ENCODE results near the gene SEMA4D. TPM values are rescaled to one million over a fixed set of nuclear protein-coding genes. Genes with fewer than 3 reads are reported as not detected.

Gene SEMA4D
- total and polyA plus RNA-seq, 2 of the 13 experiments (the other 11 are each of a cell fraction or from before 2014, with no cell fraction given) = 0.13 to 0.16 TPM

- no peaks in the 10 kb centered on the region for H3K9me3 ChIP-seq (ENCODE audit: low read length)
- peaks cover 44% of the 10 kb centered on the region for H3K4me1 ChIP-seq (ENCODE audit: insufficient read depth, low read length)
- H3K4me3 ChIP-seq (replicated peaks in 1 of 3; ENCODE audit: insufficient read depth in 1 of 3, low read depth in 2 of 3, low read length in 3 of 3) = no peak overlapping the region
- intact Hi-C loops (cut with micrococcal nuclease; ENCODE audit: unreplicated experiment) = no loop called here
- H4K20me1 ChIP-seq (ENCODE audit: insufficient read depth, low read length) = no peaks in the 10 kb centered on the region
- POLR2A ChIA-PET = interaction anchor here (1.3 kb wide), 1 partner anchor 12 kb away, joined by 3 read pairs; no protein-coding TSS in a partner anchor
- H3K9ac ChIP-seq (ENCODE audit: insufficient read depth, low read depth, low read length) = no peak overlapping the region
- BruUV-seq (replicated peaks) = no TSS peak
- no peak overlapping the region for H2AFZ ChIP-seq (ENCODE audit: low read length)
- no peak for FAIRE-seq
- no peak for DNase-seq (ENCODE audit: low spot score)
- in situ Hi-C loops (cut with HindIII; ENCODE audit: extremely low pct_ligation_motif_present, low pct_unique_long_range_greater_than_20kb) = no loop called here
- peaks cover 0 to 4% of the 10 kb centered on the region in 2 experiments; a peak in 1 of 5 replicates for H3K27me3 ChIP-seq (ENCODE audit: control insufficient read depth in 1 of 2, insufficient read depth in 2 of 2, low read length in 2 of 2)
- 83% methylated on average over 1 of the region's 8 CpGs for WGBS (ENCODE audit: low lambda C conversion rate)
- TF ChIP-seq ZNF800 (CRISPR knock-in tag; IDR thresholded peaks at IDR 0.05) (no peak), RCOR2 (CRISPR knock-in tag; IDR thresholded peaks at IDR 0.05) (no peak), ZNF878 (CRISPR knock-in tag; IDR thresholded peaks at IDR 0.05) (no peak), JUND (CRISPR knock-in tag; IDR thresholded peaks at IDR 0.05) (no peak)
- no peaks in the 10 kb centered on the region for H3K79me2 ChIP-seq (ENCODE audit: insufficient read depth, low read length)
- no peaks in the 10 kb centered on the region for H3K36me3 ChIP-seq (replicated peaks in 1 of 2; ENCODE audit: control insufficient read depth in 1 of 2, insufficient read depth in 2 of 2, low read length in 2 of 2)
- no peak overlapping the region for H3K4me2 ChIP-seq (ENCODE audit: low read depth, low read length)
- CTCF ChIA-PET (ENCODE audit: low intra/inter-chr PET ratio, low total read pairs) = no interaction called here
- H3K27ac ChIP-seq (ENCODE audit: extremely low read length, insufficient read depth, low read length) = no peak overlapping the region
- ATAC-seq = no peak
Observed at GRCh38 chr9:89368978-89369377, 128.9 kb downstream of the SEMA4D start.

- 84% methylated on average over 4 of the region's 7 CpGs for WGBS (ENCODE audit: low lambda C conversion rate)
- no peak overlapping the region for H3K4me3 ChIP-seq (replicated peaks in 1 of 3; ENCODE audit: insufficient read depth in 1 of 3, low read depth in 2 of 3, low read length in 3 of 3)
- peaks cover 49% of the 10 kb centered on the region for H3K4me1 ChIP-seq (ENCODE audit: insufficient read depth, low read length)
- in situ Hi-C loops (cut with HindIII; ENCODE audit: extremely low pct_ligation_motif_present, low pct_unique_long_range_greater_than_20kb) (no loop called here), intact Hi-C loops (cut with micrococcal nuclease; ENCODE audit: unreplicated experiment) (no loop called here)
- no peaks in the 10 kb centered on the region for H3K36me3 ChIP-seq (replicated peaks in 1 of 2; ENCODE audit: control insufficient read depth in 1 of 2, insufficient read depth in 2 of 2, low read length in 2 of 2)
- ATAC-seq = no peak
- no peaks in the 10 kb centered on the region for H3K9me3 ChIP-seq (ENCODE audit: low read length)
- no TSS peak for BruUV-seq (replicated peaks)
- H3K27ac ChIP-seq (ENCODE audit: extremely low read length, insufficient read depth, low read length) = no peak overlapping the region
- FAIRE-seq = no peak
- CTCF ChIA-PET (ENCODE audit: low intra/inter-chr PET ratio, low total read pairs) = no interaction called here
- no peak overlapping the region for H3K4me2 ChIP-seq (ENCODE audit: low read depth, low read length)
- no peaks in the 10 kb centered on the region for H3K79me2 ChIP-seq (ENCODE audit: insufficient read depth, low read length)
- no peaks in the 10 kb centered on the region for H4K20me1 ChIP-seq (ENCODE audit: insufficient read depth, low read length)
- POLR2A ChIA-PET = interaction anchor here (1.3 kb wide), 1 partner anchor 11 kb away, joined by 3 read pairs; no protein-coding TSS in a partner anchor
- H3K27me3 ChIP-seq (ENCODE audit: control insufficient read depth in 1 of 2, insufficient read depth in 2 of 2, low read length in 2 of 2) = peaks cover 0 to 4% of the 10 kb centered on the region in 2 experiments; a peak in 1 of 5 replicates
- no peak overlapping the region for H2AFZ ChIP-seq (ENCODE audit: low read length)
- DNase-seq (ENCODE audit: low spot score) = no peak
- no peak overlapping the region for H3K9ac ChIP-seq (ENCODE audit: insufficient read depth, low read depth, low read length)
- TF ChIP-seq ZNF354B (CRISPR knock-in tag; IDR thresholded peaks at IDR 0.05) (no peak), ZNF790 (CRISPR knock-in tag; IDR thresholded peaks at IDR 0.05; ENCODE audit: borderline replicate concordance) (no peak), EP300 (IDR thresholded peaks at IDR 0.05; ENCODE audit: low read depth in 2 of 2, low read length in 2 of 2) (no peak), EP300 (CRISPR knock-in tag; IDR thresholded peaks at IDR 0.05; ENCODE audit: borderline replicate concordance) (no peak), GATAD2A (CRISPR knock-in tag; IDR thresholded peaks at IDR 0.05) (no peak), E2F5 (CRISPR knock-in tag; conservative IDR thresholded peaks at IDR 0.05) (no peak), AKNA (CRISPR knock-in tag; IDR thresholded peaks at IDR 0.05; ENCODE audit: borderline replicate concordance) (no peak), ZNF619 (CRISPR knock-in tag; IDR thresholded peaks at IDR 0.05) (no peak)
Observed at GRCh38 chr9:89368550-89368949, 129.4 kb downstream of the SEMA4D start.
